GM18498 (cell line): ENCODE results near the gene PWP2.
"Not testable (repeated sequence)": the region's sequence is repeated elsewhere in the genome, so short reads cannot be mapped to it uniquely, and the experiment has no call there.

Source experiments
- ATAC-seq: cut with Tn5 transposase; IDR thresholded peaks from one replicate; pipeline ENCODE4 v1.9.1; 2021; ENCODE audit warnings: mild to moderate bottlenecking, moderate library complexity; ENCODE audit not compliant: unreplicated experiment

PWP2 gene

GRCh38 chr21:44159349-44160297 is 52.4 kb downstream of the PWP2 start:
- not testable (repeated sequence) for ATAC-seq

- not testable (repeated sequence) for ATAC-seq
Observed at GRCh38 chr21:44160298-44160672, 53.1 kb downstream of the PWP2 start.

- not testable (repeated sequence) for ATAC-seq
Observed at GRCh38 chr21:44160821-44161220, 53.6 kb downstream of the PWP2 start.

GRCh38 chr21:44163167-44163653 is 56.0 kb downstream of the PWP2 start:
- ATAC-seq: not testable (repeated sequence)

- not testable (repeated sequence) for ATAC-seq
Observed at GRCh38 chr21:44165933-44166332, 58.7 kb downstream of the PWP2 start.

- ATAC-seq: not testable (repeated sequence)
Observed at GRCh38 chr21:44167527-44167926, 60.3 kb downstream of the PWP2 start.

- not testable (repeated sequence) for ATAC-seq
Observed at GRCh38 chr21:44170326-44170725, 63.1 kb downstream of the PWP2 start.

GRCh38 chr21:44170863-44171262 is 63.7 kb downstream of the PWP2 start:
- ATAC-seq: not testable (repeated sequence)

GRCh38 chr21:44171962-44172572 is 64.9 kb downstream of the PWP2 start:
- not testable (repeated sequence) for ATAC-seq

- ATAC-seq: not testable (repeated sequence)
Observed at GRCh38 chr21:44172741-44173140, 65.5 kb downstream of the PWP2 start.

GRCh38 chr21:44175189-44175588 is 68.0 kb downstream of the PWP2 start:
- ATAC-seq: not testable (repeated sequence)

- ATAC-seq: not testable (repeated sequence)
Observed at GRCh38 chr21:44176127-44176526, 68.9 kb downstream of the PWP2 start.
